Tongue (tissue), 2 donors: ENCODE data around the gene CNTN5. TPM values are rescaled to one million over a fixed set of nuclear protein-coding genes. Genes with fewer than 3 reads are reported as not detected.

ENCODE experiments used
- DNase-seq: peaks from one replicate; pipeline ENCODE4 v3.0.0-alpha.2; 2015
- total RNA-seq: library from RNA; depleted of rRNA; stranded (reverse); fragments of >200 nt; gene quantifications from one replicate; pipeline ENCODE4 v1.2.3, GENCODE V29; 2014

Gene CNTN5
- total RNA-seq, 1 donor from 2014 or later, result 9.1 TPM

DNA sequence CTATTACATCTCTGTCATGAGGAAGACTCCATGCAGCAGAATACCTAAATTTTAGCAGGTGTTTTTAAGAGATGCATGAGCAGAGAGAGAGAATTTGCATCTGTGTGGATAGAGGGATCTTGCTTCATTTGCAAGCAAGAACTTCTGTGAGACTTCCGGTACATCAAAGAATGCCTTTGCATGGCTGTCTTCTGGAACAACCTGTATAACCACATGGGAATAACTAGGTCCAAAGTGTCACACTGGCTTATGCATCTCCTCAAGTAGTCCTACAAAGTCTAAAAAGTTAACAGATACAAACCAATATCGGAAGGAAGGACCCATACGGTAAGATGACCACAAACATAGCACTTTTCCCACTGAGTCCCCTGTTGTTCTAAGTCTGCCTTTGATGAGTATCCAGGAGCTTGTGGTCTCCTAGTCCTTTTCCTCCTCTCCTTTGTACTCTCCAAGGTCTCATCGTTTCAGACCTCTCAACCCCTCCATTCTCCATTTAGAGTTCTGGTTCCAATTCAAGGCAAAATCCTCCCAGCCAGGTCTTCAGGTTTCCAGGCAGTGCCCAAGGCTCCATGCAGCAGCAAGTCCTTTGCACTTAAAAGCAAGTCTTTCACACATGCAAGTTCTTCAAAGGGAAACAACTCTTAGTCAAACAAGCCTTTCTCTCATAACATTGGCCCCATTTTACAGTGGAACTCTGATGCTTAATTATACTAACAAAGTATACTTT lies 1084.7 kb downstream of the CNTN5 start:
- DNase-seq, result no peak

DNA sequence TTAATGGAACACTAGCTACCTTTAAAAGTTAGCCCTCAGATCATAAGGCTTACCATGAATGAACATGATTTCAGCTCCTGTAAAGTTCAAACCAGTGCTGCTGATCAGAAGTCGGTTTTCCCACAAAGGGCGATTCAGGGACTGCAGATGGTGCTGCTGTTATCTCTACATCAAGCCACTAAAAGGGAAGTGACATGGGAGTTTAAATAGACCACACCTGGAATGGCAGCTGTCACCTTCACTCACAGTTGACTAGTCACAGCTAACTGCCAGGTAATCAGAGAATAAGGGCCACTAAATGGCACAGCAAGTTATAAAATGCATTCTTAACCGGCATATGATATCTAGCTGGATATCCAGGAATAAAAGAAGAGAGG lies 1085.2 kb downstream of the CNTN5 start:
- DNase-seq, result no peak

GRCh38 chr11:100119176-100119575 lies 1098.4 kb downstream of the CNTN5 start:
- DNase-seq, result peak; percentile 15

DNA sequence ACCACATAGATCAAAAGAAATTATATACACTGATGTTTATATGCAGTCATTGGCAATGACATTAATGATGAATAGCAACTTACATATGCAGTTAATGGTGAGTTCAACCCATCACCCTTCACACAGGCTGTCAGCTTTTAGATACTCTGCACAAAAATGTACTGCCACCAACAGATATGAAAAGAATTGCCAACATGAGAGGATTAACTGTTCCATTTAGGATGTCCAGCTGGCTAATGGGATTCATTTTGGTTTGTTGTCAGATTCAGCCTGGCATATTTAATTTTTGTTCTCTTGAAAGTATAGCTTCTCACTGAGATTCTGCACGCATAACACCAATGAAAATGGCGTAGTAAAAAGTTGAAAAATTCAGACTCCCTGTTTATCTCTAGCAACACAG lies 1112.4 kb downstream of the CNTN5 start:
- DNase-seq, result no peak

- no peak for DNase-seq
Measured at GRCh38 chr11:100141201-100141600, 1120.5 kb downstream of the CNTN5 start.

- DNase-seq, result peak; percentile 2
Measured at GRCh38 chr11:100151944-100152343, 1131.2 kb downstream of the CNTN5 start.

DNA sequence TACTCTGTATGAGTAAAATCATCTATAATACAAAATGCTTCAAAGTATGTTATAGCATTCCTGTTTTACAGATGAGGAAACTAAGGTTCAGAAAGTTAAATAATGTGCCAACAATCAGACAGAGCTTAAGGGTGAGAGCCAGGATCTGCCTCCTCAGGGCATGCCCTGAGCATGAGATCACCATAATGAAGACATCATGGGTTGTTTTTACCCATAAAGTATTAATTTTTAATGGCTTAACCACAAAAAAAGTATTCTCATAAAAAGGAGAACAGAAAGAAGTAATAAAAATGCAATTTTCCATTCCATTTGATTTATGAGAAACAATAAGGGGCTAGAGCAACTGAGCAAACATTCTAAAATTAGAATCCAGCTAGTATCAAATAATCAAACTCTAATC lies 1132.0 kb downstream of the CNTN5 start:
- DNase-seq, result no peak

GRCh38 chr11:100163471-100163870 lies 1142.7 kb downstream of the CNTN5 start:
- DNase-seq, result no peak

- DNase-seq, result no peak
Measured at GRCh38 chr11:100174881-100175280, 1154.1 kb downstream of the CNTN5 start.

- no peak for DNase-seq
Measured at GRCh38 chr11:100176456-100176855, 1155.7 kb downstream of the CNTN5 start.

- no peak for DNase-seq
Measured at GRCh38 chr11:100177651-100178050, 1156.9 kb downstream of the CNTN5 start.

GRCh38 chr11:100182350-100182749 lies 1161.6 kb downstream of the CNTN5 start:
- no peak for DNase-seq

DNA sequence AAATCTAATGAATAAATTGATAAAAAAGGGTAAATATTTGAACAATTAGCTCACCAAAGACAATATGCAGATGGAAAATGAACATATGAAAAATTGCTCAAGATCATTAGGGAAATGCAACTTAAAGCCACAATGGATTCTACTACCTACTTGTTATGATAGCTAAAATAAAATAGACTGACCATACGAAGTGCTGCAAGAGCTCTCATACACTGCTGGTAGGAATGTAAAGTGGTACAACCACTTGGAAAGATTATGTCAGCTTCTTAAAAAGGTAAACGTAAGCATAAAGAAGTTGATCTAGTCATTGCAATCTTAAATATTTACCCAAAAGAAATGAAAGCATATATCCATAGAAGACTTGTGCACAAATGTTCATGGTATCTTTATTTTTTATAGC lies 1162.2 kb downstream of the CNTN5 start:
- DNase-seq, result no peak

DNA sequence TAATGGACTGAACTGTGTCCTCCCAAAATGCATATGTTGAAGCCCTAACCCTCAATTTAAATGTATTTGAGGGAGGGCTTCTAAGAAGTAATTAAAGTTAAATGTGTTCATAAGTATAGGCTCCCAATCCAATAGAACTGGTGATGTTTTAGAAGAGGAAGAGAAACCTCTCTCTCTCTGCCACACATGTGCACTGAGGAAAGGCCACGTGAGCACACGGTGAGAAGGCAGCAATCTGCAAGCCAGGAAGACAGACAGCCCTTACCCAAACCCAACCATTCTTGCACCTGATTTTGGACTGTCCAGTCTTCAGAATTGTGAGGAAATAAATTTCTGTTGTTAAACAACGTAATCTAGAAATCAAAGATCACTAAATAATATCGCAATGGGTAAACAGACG lies 1164.8 kb downstream of the CNTN5 start:
- no peak for DNase-seq

- no peak for DNase-seq
Measured at GRCh38 chr11:100188137-100188783, 1167.5 kb downstream of the CNTN5 start.

DNA sequence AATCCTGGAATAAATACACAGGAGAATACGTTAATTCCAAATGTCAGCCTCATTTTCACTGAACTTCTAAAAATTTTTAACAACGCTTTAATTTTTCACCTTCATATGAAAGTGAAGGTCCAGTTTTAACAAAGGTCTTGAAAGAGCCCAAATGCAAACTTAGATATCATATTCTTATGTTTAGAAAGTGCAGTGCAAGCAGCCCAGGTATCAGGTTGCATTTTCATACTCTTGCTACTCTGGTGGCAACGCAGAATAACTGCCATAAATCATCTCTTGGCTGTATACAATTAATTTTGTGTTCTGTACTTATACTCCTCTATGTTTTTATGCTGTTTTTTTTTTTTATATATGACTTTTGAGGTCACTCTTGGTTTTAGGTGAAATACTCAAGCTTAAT lies 1169.6 kb downstream of the CNTN5 start:
- DNase-seq, result no peak

DNA sequence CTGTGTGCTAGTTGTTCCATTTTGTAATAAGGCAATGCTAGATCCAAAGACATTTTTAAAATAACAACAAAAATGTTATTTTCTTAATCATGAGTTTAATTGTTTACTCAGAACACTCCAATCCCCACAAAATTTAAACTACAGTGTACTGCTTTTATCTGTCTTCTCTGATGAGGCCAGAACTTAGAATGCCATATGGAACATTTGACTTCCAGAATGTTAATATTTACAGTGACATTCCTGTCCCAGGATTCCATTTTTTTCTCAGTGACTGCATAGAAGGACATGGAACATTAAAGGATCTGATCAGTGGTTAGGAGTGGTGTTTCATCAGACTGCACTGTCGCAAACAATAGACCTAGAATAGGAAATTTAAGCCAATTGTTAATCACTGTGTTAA lies 1171.4 kb downstream of the CNTN5 start:
- no peak for DNase-seq

- DNase-seq, result peak; percentile 8
Measured at GRCh38 chr11:100203789-100204188, 1183.0 kb downstream of the CNTN5 start.

GRCh38 chr11:100205926-100206325 lies 1185.2 kb downstream of the CNTN5 start:
- no peak for DNase-seq

DNA sequence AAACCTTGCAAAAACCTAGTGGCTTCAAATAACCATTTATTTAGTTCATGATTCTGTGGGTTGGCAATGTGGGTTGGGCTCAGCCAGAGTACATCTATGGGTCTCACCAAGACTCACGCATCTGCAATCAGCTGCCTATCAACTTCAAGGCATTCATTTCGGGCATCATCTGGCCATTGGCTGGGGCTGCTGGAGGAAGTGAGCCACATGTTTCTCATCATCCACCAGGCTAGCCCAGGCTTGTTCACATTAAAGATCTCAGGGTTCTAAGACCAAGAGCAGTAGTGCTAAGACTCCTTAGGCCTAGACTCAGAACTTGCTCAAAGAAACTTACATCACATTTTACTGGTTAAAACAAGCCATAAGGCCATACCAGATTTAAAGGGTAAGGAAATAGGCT lies 1187.5 kb downstream of the CNTN5 start:
- DNase-seq, result no peak

DNA sequence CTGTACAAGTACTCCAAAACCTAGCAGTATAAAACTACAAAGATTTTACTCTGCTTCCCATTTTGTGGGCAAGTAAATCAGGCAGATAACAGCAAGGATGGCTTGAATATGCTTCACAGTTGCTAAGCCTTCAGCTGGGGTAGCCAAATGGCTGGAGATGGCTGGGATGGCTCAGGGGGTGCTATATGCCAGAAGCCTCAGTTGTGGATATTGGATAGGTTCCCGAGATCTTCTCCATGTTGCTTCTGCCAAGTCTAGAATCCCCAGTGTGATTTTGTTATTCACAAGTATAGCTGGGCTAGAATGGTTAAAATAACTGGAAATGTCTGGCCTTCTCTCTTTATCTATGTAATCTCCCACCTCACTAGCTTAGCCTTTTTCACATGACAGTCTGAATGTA lies 1194.0 kb downstream of the CNTN5 start:
- no peak for DNase-seq

GRCh38 chr11:100220801-100221200 lies 1200.1 kb downstream of the CNTN5 start:
- DNase-seq, result no peak

DNA sequence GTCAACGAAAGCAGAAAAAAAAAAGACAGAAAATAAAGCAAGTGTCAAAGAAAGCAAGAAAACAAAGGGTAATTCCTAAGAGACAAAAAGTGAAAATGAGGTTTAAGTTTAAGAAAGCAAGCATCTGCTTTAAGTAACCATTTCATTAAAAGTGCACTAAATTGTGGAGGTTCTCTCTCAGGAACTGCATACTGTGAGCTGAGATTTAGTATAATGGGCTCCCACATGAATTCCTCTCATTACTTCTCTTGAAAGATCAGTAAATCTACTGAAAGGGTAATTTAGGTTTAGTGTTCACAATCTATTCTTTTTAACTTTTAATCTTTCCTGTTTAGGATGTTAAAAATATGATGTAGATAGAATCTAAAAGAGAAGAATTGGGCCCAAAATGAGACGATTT lies 1201.0 kb downstream of the CNTN5 start:
- DNase-seq, result no peak

- no peak for DNase-seq
Measured at GRCh38 chr11:100224541-100225034, 1203.8 kb downstream of the CNTN5 start.
